ENCODE results near the gene FAM163B.

The FAM163B gene

GRCh38 chr9:133631111-133631510 is 21.9 kb upstream of the FAM163B start:
- Histone ChIP-seq H3K9me2 (replicated peaks; ENCODE audit: insufficient read depth, low read length) (no peaks in the 10 kb centered on the region), H3K9ac (ENCODE audit: low read length) (no peak overlapping the region), H3K4me2 (ENCODE audit: low read depth, low read length) (no peak overlapping the region), H3K27ac (ENCODE audit: low read length) (no peak overlapping the region), H3K79me2 (ENCODE audit: low read length) (no peaks in the 10 kb centered on the region), H2AFZ (ENCODE audit: low read length) (no peak overlapping the region), H3K9me3 (replicated peaks; ENCODE audit: insufficient read depth, low read length) (no peaks in the 10 kb centered on the region), H3K27me3 (replicated peaks; ENCODE audit: insufficient read depth, low read length) (peaks cover 85% of the 10 kb centered on the region), H3K4me1 (ENCODE audit: low read length) (no peaks in the 10 kb centered on the region), H3K4me3 (ENCODE audit: low read length) (no peak overlapping the region), H3F3A (ENCODE audit: insufficient read depth, low read length) (no peaks in the 10 kb centered on the region), H4K20me1 (ENCODE audit: insufficient read depth, low read length) (no peaks in the 10 kb centered on the region), H3K36me3 (replicated peaks; ENCODE audit: insufficient read depth, low read length) (no peaks in the 10 kb centered on the region)
- no peak for DNase-seq
- TF ChIP-seq EZH2phosphoT487 (IDR thresholded peaks at IDR 0.05; ENCODE audit: low read length): no peak
- no peak for TF ChIP-seq CTCF (IDR thresholded peaks at IDR 0.05; ENCODE audit: low read length)
- TF ChIP-seq EZH2 (optimal IDR thresholded peaks at IDR 0.05; ENCODE audit: low read depth, low read length): no peak

DNA sequence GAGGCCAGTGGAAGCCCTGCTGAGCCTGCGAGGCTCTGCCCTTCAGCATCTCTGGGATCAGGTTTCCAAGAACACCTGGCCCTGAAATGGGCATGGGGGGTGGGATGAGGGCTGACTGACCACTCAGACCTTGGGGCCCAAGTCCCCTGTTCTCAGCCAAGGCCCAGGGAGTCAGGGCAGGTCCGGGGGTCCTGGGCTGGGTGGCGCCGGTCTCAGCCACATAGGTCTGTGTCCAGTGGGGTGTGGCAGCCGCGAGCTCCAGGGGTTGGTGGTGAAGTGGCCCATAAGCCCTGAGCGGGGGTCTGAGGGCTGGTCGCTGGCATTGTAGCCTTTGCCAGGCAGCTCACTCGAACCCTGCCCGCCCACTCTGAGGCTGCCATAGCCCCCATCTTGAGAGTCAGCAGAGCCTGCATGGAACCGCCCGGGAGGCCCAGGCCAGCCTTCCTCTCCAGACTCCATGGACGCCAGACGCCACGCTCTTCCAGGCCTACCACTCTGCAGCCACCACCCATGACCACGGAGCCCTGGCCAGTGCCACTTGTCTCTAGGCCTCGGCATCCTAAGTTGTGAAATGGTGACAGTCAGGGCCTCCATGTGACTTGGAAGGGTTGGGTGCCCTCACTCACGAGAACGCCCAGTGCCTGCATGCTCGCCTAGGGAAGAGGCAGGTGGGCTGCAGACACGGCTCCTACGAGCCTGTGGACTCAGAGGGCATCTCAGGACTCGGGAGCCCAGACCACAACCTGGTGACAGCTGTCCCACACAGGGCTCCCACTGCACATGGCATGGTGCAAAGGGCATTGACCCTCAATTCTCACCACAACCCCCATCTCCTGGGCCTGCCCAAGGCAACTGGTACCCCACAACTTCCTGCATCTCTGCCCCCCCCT is 20.3 kb upstream of the FAM163B start:
- Histone ChIP-seq H3K9me2 (replicated peaks; ENCODE audit: insufficient read depth, low read length) (no peaks in the 10 kb centered on the region), H3F3A (ENCODE audit: insufficient read depth, low read length) (no peaks in the 10 kb centered on the region), H3K4me1 (ENCODE audit: low read length) (no peaks in the 10 kb centered on the region), H2AFZ (ENCODE audit: low read length) (no peak overlapping the region), H3K4me2 (ENCODE audit: low read depth, low read length) (no peak overlapping the region), H3K27ac (ENCODE audit: low read length) (no peak overlapping the region), H3K79me2 (ENCODE audit: low read length) (no peaks in the 10 kb centered on the region), H3K27me3 (replicated peaks; ENCODE audit: insufficient read depth, low read length) (peaks cover 82% of the 10 kb centered on the region), H3K36me3 (replicated peaks; ENCODE audit: insufficient read depth, low read length) (no peaks in the 10 kb centered on the region), H3K9ac (ENCODE audit: low read length) (no peak overlapping the region), H4K20me1 (ENCODE audit: insufficient read depth, low read length) (no peaks in the 10 kb centered on the region), H3K9me3 (replicated peaks; ENCODE audit: insufficient read depth, low read length) (no peaks in the 10 kb centered on the region), H3K4me3 (ENCODE audit: low read length) (no peak overlapping the region)
- DNase-seq: no peak
- no peak for TF ChIP-seq EZH2 (optimal IDR thresholded peaks at IDR 0.05; ENCODE audit: low read depth, low read length)
- no peak for TF ChIP-seq EZH2phosphoT487 (IDR thresholded peaks at IDR 0.05; ENCODE audit: low read length)
- TF ChIP-seq CTCF (IDR thresholded peaks at IDR 0.05; ENCODE audit: low read length): no peak

- Histone ChIP-seq H2AFZ (ENCODE audit: low read length) (no peak overlapping the region), H4K20me1 (ENCODE audit: insufficient read depth, low read length) (no peaks in the 10 kb centered on the region), H3K4me3 (ENCODE audit: low read length) (no peak overlapping the region), H3K9me2 (replicated peaks; ENCODE audit: insufficient read depth, low read length) (no peaks in the 10 kb centered on the region), H3K9me3 (replicated peaks; ENCODE audit: insufficient read depth, low read length) (no peaks in the 10 kb centered on the region), H3K27me3 (replicated peaks; ENCODE audit: insufficient read depth, low read length) (peaks cover 76% of the 10 kb centered on the region), H3K27ac (ENCODE audit: low read length) (no peak overlapping the region), H3K79me2 (ENCODE audit: low read length) (no peaks in the 10 kb centered on the region), H3K4me1 (ENCODE audit: low read length) (no peaks in the 10 kb centered on the region), H3K36me3 (replicated peaks; ENCODE audit: insufficient read depth, low read length) (no peaks in the 10 kb centered on the region), H3K9ac (ENCODE audit: low read length) (no peak overlapping the region), H3F3A (ENCODE audit: insufficient read depth, low read length) (no peaks in the 10 kb centered on the region), H3K4me2 (ENCODE audit: low read depth, low read length) (no peak overlapping the region)
- TF ChIP-seq CTCF (IDR thresholded peaks at IDR 0.05; ENCODE audit: low read length): no peak
- no peak for TF ChIP-seq EZH2 (optimal IDR thresholded peaks at IDR 0.05; ENCODE audit: low read depth, low read length)
- no peak for TF ChIP-seq EZH2phosphoT487 (IDR thresholded peaks at IDR 0.05; ENCODE audit: low read length)
- no peak for DNase-seq
Measured at GRCh38 chr9:133628766-133629165, 19.6 kb upstream of the FAM163B start.

Measured in MM.1S (cell line).